ENCODE measurements around the gene TRUB2.
A peak's percentile ranks its signal among the peaks of the same experiment; 100 is the strongest.
"Not testable (repeated sequence)": the region's sequence is repeated elsewhere in the genome, so short reads cannot be mapped to it uniquely, and the experiment has no call there.

TRUB2 gene

DNA sequence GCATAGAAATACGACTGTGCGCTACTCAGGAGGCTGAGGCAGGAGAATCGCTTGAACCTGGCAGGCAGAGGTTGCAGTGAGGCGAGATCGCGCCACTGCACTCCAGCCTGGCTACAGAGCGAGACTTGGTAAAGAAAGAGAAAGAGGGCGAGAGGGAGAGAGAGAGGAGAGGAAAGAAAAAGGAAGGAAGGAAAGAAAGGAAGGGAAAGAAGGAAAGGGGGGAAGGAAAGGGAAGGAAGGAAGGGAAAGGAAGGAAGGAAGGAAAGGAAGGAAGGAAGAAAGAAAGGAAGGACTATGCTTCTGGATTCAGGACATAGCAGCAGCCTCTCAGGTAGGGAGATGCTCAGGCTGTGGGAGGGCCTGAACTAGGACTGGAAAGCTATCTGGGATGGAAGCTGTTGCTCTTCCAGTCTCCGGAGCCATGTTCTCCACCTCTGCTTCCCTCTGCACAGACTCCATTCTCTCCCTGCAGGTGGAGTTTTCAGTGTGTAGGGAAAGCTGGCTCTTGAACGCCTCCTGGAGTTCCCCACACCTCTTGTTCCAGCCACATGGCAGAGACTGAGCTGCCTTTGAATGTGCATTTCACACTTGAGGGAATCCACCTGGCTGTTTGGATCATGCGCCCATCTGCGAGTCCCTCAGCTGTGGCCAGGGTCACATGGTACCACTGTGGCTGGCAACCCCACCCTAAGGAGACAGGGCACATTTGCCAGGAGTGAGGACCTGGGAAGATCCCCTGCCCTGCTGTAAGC, 37.0 kb downstream of the TRUB2 start:
- TF ChIP-seq, protein P1, sequence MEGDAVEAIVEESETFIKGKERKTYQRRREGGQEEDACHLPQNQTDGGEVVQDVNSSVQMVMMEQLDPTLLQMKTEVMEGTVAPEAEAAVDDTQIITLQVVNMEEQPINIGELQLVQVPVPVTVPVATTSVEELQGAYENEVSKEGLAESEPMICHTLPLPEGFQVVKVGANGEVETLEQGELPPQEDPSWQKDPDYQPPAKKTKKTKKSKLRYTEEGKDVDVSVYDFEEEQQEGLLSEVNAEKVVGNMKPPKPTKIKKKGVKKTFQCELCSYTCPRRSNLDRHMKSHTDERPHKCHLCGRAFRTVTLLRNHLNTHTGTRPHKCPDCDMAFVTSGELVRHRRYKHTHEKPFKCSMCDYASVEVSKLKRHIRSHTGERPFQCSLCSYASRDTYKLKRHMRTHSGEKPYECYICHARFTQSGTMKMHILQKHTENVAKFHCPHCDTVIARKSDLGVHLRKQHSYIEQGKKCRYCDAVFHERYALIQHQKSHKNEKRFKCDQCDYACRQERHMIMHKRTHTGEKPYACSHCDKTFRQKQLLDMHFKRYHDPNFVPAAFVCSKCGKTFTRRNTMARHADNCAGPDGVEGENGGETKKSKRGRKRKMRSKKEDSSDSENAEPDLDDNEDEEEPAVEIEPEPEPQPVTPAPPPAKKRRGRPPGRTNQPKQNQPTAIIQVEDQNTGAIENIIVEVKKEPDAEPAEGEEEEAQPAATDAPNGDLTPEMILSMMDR (IDR thresholded peaks at IDR 0.05; ENCODE audit: extremely low read depth, missing control alignments), result no peak
- DNase-seq (ENCODE audit: low spot score), result no peak

DNA sequence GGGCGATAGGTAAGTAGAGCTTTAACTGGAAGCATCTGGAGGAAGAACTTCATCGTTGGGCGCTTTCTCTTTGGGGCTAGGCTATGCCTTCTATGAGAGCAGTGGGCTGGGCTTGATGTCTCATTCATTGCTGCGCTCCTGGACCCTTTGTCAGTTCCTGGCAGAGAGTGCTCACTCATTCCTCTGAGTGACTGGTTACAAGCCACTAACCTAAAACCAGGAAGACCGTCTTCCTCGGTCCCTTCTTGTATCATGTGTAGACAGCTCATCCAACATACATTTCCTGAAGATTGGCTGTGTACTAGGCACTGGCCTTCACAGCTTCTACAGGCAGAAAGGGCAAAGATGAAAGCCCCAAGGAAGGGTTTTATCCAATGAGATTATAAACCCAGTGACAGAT, 39.7 kb downstream of the TRUB2 start:
- DNase-seq (ENCODE audit: low spot score), result no peak
- TF ChIP-seq, protein P1 (IDR thresholded peaks at IDR 0.05; ENCODE audit: extremely low read depth, missing control alignments), result no peak

DNA sequence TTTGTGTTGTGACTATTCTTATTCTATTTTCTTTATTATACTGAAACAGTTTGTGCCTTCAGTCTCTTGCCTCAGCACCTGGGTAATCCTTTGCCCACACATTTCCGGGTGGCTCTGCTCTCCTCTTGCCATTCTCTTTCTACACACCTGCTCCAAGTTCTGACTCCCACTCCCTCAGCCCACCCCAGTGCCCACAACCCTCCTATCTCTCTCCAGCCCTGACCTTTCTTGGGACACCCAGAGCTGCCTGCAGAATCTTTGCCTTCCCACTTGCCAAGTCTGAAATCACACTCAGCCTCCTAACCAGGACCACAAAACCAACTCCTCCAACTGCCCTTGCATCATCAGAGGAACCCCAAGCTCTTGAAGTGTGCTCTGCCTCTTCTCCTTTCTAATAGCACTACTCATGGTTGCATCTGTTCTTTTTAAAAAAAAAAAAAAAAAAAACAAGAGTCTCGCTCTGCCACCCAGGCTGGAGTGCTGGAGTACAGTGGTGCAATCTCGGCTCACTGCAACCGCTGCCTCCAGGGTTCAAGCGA, 42.1 kb downstream of the TRUB2 start:
- no peak for DNase-seq (ENCODE audit: low spot score)
- TF ChIP-seq, protein P1 (IDR thresholded peaks at IDR 0.05; ENCODE audit: extremely low read depth, missing control alignments), result no peak

DNA sequence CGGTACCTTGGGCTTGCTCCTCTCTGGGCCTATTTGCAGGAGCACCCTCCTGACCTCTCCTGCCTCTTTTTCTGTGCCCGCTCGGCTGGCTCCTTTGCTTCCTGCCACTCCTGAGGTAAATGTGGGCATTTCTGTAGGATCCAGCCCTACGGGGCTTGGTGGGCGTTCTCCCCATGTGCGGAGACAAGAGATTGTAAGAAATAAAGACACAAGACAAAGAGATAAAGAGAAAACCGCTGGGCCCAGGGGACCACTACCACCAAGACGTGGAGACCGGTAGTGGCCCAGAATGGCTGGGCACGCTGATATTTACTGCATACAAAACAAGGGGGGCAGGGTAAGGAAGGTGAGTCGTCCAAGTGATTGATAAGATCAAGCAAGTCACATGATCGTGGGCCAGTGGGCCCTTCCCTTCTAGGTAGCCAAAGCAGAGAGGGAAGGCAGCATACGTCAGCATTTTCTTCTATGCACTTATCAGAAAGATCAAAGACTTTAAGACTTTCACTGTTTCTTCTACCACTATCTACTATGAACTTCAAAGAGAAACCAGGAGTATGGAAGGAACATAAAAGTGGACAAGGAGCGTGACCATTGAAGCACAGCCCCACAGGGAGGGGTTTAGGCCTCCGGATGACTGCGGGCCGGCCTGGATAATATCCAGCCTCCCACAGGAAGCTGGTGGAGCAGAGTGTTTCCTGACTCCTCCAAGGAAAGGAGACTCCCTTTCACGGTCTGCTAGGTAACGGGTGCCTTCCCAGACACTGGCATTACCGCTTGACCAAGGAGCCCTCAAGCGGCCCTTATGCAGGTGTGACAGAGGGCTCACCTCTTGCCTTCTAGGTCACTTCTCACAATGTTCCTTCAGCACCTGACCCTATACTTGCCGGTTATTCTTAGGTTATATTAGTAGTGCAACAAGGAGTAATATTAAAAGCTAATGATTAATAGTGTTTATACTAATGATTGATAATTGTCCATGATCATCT, 42.9 kb downstream of the TRUB2 start:
- not testable (repeated sequence) for DNase-seq (ENCODE audit: low spot score)

DNA sequence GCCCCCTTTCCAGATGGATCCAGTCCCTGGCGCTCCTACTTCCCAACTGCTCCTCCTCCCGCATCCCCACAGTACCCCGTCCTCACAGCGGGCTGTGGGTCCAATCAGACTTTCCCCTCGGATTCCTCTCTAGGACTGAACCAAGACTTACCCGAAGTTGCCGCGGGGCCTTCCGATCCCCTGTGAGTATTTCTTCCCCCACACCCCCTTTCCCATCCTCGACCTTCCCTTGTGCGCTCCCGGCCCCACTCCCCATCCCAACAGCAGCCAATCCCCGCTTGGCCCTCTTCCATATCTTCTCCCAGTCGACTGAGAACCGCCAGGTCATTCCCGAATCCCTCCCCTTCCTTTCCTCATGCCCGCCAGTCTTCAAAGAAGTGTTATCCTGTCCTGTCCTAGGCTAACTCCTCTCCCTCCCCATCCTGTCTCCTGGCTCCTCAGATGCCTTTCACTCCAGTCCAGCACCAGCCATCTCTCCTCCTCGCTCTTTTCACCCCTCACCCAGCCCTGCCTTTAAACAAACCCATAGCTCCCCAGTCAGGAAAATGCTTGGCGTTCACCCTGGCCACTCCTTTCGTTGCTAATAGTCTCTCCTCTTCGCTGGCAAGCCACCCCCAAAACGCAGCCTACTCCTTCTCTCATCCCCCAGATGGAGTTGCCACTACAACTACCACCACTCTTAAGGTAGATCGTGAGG, 45.5 kb downstream of the TRUB2 start:
- DNase-seq (ENCODE audit: low spot score), result peak; percentile 32
- TF ChIP-seq, protein P1 (IDR thresholded peaks at IDR 0.05; ENCODE audit: extremely low read depth, missing control alignments), result no peak

DNA sequence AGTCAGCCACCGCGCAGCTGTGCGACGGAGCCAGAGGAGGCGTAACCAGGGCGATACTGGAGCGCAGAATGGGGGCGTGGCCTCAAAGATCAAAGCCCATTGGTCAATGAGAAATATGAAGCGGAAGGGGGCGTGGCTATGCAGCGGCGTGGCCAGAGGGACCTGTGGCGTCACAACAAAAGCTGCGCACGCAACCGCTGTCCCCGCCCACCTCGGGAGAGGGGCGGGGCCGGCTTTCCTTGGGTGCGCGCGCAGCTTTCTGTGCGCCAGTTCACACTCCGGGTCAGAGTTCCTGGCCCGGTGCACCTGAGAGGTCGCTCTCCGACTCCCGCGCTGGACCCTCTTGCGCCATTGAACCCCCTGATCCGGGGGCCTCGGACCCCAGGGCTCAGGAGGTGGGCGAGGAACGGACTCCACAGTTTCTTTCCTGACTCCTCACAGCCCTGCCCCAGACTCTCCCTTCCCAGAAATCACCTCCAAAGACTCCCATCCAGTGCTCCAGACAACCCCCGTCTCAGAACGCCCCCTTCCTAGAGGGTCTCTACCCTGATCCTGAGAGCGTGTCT, 46.2 kb downstream of the TRUB2 start, which contains the start of gene SWI5:
TSS of gene SWI5 (plus strand) at position 269 of the 566 bp plus-strand sequence.
- DNase-seq (ENCODE audit: low spot score), result peak; percentile 99
- TF ChIP-seq, protein P1 (IDR thresholded peaks at IDR 0.05; ENCODE audit: extremely low read depth, missing control alignments), result no peak

Measured in GM20000 (cell line).